HCT116 (cell line): ENCODE results near the gene SMIM14. TPM values are rescaled to one million over a fixed set of nuclear protein-coding genes. Genes with fewer than 3 reads are reported as not detected.

Experiments
- ATAC-seq: fragments of 200-7000 bp; cut with Tn5 transposase; 2 replicates; pipeline ENCODE4 v1.9.1; 2020; ENCODE audit warnings: mild to moderate bottlenecking, moderate library complexity
- BruUV-seq: library from RNA; stranded (reverse); fragments of 400-500 nt; replicated peaks from 2 replicates; lab custom pipeline; 2021; lab: Mats Ljungman, UMichigan
- CTCF ChIA-PET: fragments of 300-600 bp; sonication (Branson Sonifier 250); formaldehyde crosslinking; loops from one replicate; lab custom pipeline; 2021; ENCODE audit warnings: antibody characterized with exemption; lab: Charles Lee
- POLR2A ChIA-PET: fragments of 300-600, 350-600 bp; sonication (Branson Sonifier 250); formaldehyde crosslinking; loops from one replicate; lab custom pipeline; 2021; ENCODE audit warnings: antibody characterized with exemption; lab: Charles Lee
- RAD21 ChIA-PET, 2 experiments: fragments of 300-600 bp; sonication (Branson Sonifier 250); formaldehyde crosslinking; loops; one replicate each; lab custom pipeline; 2023; ENCODE audit warnings: low total read pairs in 2 of 2; ENCODE audit not compliant: uncharacterized antibody in 2 of 2, unreplicated experiment in 2 of 2, low non-redundant PET in 1 of 2; lab: Charles Lee
- DNase-seq: peaks from one replicate; pipeline ENCODE4 v3.0.0-alpha.2; 2010; ENCODE audit warnings: low read depth, low spot score
- H2AFZ ChIP-seq: fragments of 200-600 bp; shearing (Covaris generic), sonication (generic); 2 replicates; pipeline ENCODE4 v1.6.1; 2017; ENCODE audit warnings: low read depth, mixed run types, mixed read lengths, antibody characterized with exemption, low read length; ENCODE audit not compliant: poor library complexity, severe bottlenecking
- H3K27ac ChIP-seq: 2 replicates; pipeline ENCODE4 v1.5.1; 2012; ENCODE audit warnings: low read depth, low read length
- H3K27me3 ChIP-seq: fragments of 200-600 bp; sonication (generic); 2 replicates; pipeline ENCODE4 v1.6.1; 2016; ENCODE audit warnings: mixed run types, low read length, mixed read lengths; ENCODE audit not compliant: insufficient read depth
- H3K36me3 ChIP-seq, 2 experiments: fragments of 200-500 bp in 1 of 2; fragments of 200-600 bp in 1 of 2; sonication (Bioruptor generic) in 1 of 2; sonication (generic) in 1 of 2; 2 replicates each; pipeline versions ENCODE4 v1.5.1 to v1.6.1; 2014 to 2016; ENCODE audit warnings: low read length in 2 of 2, inconsistent platforms in 1 of 2, mixed read lengths in 1 of 2, mixed run types in 1 of 2; ENCODE audit not compliant: insufficient read depth in 2 of 2, control insufficient read depth in 1 of 2
- H3K4me1 ChIP-seq, 2 experiments: fragments of 200-600 bp in 1 of 2; sonication (generic) in 1 of 2; 2 replicates each; pipeline versions ENCODE4 v1.5.1 to v1.6.1; 2012 to 2017; ENCODE audit warnings: low read length in 2 of 2, inconsistent platforms in 1 of 2, mild to moderate bottlenecking in 1 of 2, mixed read lengths in 1 of 2, mixed run types in 1 of 2, moderate library complexity in 1 of 2; ENCODE audit not compliant: insufficient read depth in 2 of 2, control insufficient read depth in 1 of 2
- H3K4me2 ChIP-seq: fragments of 200-600 bp; sonication (generic); 2 replicates; pipeline ENCODE4 v1.6.1; 2017; ENCODE audit warnings: mixed run types, low read length, mixed read lengths
- H3K4me3 ChIP-seq, 2 experiments: fragments of 200-600 bp in 1 of 2; sonication (generic) in 1 of 2; replicated peaks in 1 of 2; 2 replicates each; pipeline ENCODE4 v1.5.1; 2011 to 2016; ENCODE audit warnings: low read length in 2 of 2, control low read depth in 1 of 2, low read depth in 1 of 2, mild to moderate bottlenecking in 1 of 2, mixed read lengths in 1 of 2, mixed run types in 1 of 2
- H3K79me2 ChIP-seq: fragments of 200-600 bp; sonication (generic); 2 replicates; pipeline ENCODE4 v1.6.1; 2017; ENCODE audit warnings: mild to moderate bottlenecking, mixed run types, low read length, moderate library complexity, mixed read lengths; ENCODE audit not compliant: insufficient read depth
- H3K9ac ChIP-seq: fragments of 200-600 bp; sonication (generic); 2 replicates; pipeline ENCODE4 v1.6.1; 2016; ENCODE audit warnings: low read length, mixed read lengths
- H3K9me2 ChIP-seq: fragments of 200-600 bp; sonication (generic), shearing (Covaris generic); 2 replicates; pipeline ENCODE4 v1.6.1; 2017; ENCODE audit warnings: mixed run types, mild to moderate bottlenecking, moderate library complexity; ENCODE audit not compliant: insufficient read depth
- H3K9me3 ChIP-seq, 2 experiments: fragments of 200-500 bp in 1 of 2; fragments of 200-600 bp in 1 of 2; sonication (Bioruptor generic) in 1 of 2; sonication (generic) in 1 of 2; 2 replicates each; pipeline ENCODE4 v1.6.1; 2014 to 2017; ENCODE audit warnings: low read length in 2 of 2, mixed read lengths in 2 of 2, inconsistent platforms in 1 of 2, low read depth in 1 of 2, mild to moderate bottlenecking in 1 of 2, mixed run types in 1 of 2, moderate library complexity in 1 of 2; ENCODE audit not compliant: control insufficient read depth in 1 of 2, insufficient read depth in 1 of 2
- H4K20me1 ChIP-seq: fragments of 200-600 bp; sonication (generic), shearing (Covaris generic); 2 replicates; pipeline ENCODE4 v1.6.1; 2017; ENCODE audit warnings: mixed run types, mild to moderate bottlenecking, moderate library complexity; ENCODE audit not compliant: insufficient read depth
- ATF3 ChIP-seq: IDR thresholded peaks from 2 replicates; pipeline ENCODE4 v1.6.1; 2012
- CBX3 ChIP-seq: IDR thresholded peaks from 2 replicates; pipeline ENCODE4 v1.6.1; 2012; ENCODE audit warnings: low read depth
- EGR1 ChIP-seq: IDR thresholded peaks from 2 replicates; pipeline ENCODE4 v1.6.1; 2012; ENCODE audit warnings: low read depth
- ELF1 ChIP-seq: IDR thresholded peaks from 2 replicates; pipeline ENCODE4 v1.6.1; 2012; ENCODE audit warnings: low read depth, borderline replicate concordance
- EZH2 ChIP-seq: fragments of 200-600 bp; sonication (generic); IDR thresholded peaks from 2 replicates; pipeline ENCODE4 v1.6.1; 2017; ENCODE audit warnings: antibody characterized with exemption, mixed run types
- EZH2phosphoT487 ChIP-seq: fragments of 200-600 bp; IDR thresholded peaks from 2 replicates; pipeline ENCODE4 v1.6.1; 2018; ENCODE audit warnings: antibody characterized with exemption, borderline replicate concordance
- FOSL1 ChIP-seq: IDR thresholded peaks from 2 replicates; pipeline ENCODE4 v1.6.1; 2012; ENCODE audit warnings: low read depth
- JUND ChIP-seq: IDR thresholded peaks from 2 replicates; pipeline ENCODE4 v1.6.1; 2012
- MAX ChIP-seq: IDR thresholded peaks from 2 replicates; pipeline ENCODE4 v1.6.1; 2012
- POLR2AphosphoS5 ChIP-seq: IDR thresholded peaks from 2 replicates; pipeline ENCODE4 v1.6.1; 2011; ENCODE audit warnings: mild to moderate bottlenecking, low read depth, low read length, moderate library complexity
- RAD21 ChIP-seq: IDR thresholded peaks from 2 replicates; pipeline ENCODE4 v1.6.1; 2012; ENCODE audit warnings: low read depth, mild to moderate bottlenecking
- SRF ChIP-seq: IDR thresholded peaks from 2 replicates; pipeline ENCODE4 v1.6.1; 2012; ENCODE audit warnings: low read depth
- TCF7L2 ChIP-seq: IDR thresholded peaks from 2 replicates; pipeline ENCODE4 v1.7.0; 2011; ENCODE audit warnings: borderline replicate concordance, inconsistent platforms; ENCODE audit not compliant: insufficient read depth, insufficient read length; ENCODE audit errors: extremely low read depth
- ZBTB33 ChIP-seq: IDR thresholded peaks from 2 replicates; pipeline ENCODE4 v1.6.1; 2011; ENCODE audit warnings: mild to moderate bottlenecking, low read length, moderate library complexity; ENCODE audit not compliant: insufficient replicate concordance; ENCODE audit errors: extremely low read depth
- ZFX ChIP-seq: fragments of 450-650 bp; IDR thresholded peaks from 2 replicates; pipeline ENCODE4 v1.6.1; 2017
- ZNF274 ChIP-seq: fragments of 200-500 bp; sonication (Bioruptor generic); IDR thresholded peaks from 2 replicates; pipeline ENCODE4 v1.6.1; 2014; ENCODE audit warnings: mild to moderate bottlenecking, low read depth, low read length, inconsistent platforms
- intact Hi-C: fragments of 100-400 bp; cut with micrococcal nuclease; formaldehyde crosslinking; loops from 2 replicates; pipeline ENCODE4 v1.10.0; 2022
- total RNA-seq: library from RNA; stranded (reverse); gene quantifications from one replicate; pipeline ENCODE4 v1.2.1, GENCODE V29; 2021; ENCODE audit not compliant: unreplicated experiment
- TF ChIP-seq, protein P1 (sequence below), 3 experiments: fragments of 200-600 bp in 1 of 3; sonication (generic) in 1 of 3; IDR thresholded peaks in 2 of 3; conservative IDR thresholded peaks in 1 of 3; 2 replicates each; pipeline ENCODE4 v1.5.1; 2012 to 2017; ENCODE audit warnings: low read depth in 2 of 3, low read length in 2 of 3, antibody characterized with exemption in 1 of 3, borderline replicate concordance in 1 of 3, control low read depth in 1 of 3, mild to moderate bottlenecking in 1 of 3, mixed read lengths in 1 of 3, mixed run types in 1 of 3, moderate library complexity in 1 of 3; ENCODE audit not compliant: insufficient read depth in 1 of 3
- TF ChIP-seq, protein P2 (sequence below): IDR thresholded peaks from 2 replicates; pipeline ENCODE4 v1.6.1; 2012; ENCODE audit warnings: low read depth

The SMIM14 gene
- total RNA-seq, 1 experiment from 2014 or later = 21.6 TPM

DNA sequence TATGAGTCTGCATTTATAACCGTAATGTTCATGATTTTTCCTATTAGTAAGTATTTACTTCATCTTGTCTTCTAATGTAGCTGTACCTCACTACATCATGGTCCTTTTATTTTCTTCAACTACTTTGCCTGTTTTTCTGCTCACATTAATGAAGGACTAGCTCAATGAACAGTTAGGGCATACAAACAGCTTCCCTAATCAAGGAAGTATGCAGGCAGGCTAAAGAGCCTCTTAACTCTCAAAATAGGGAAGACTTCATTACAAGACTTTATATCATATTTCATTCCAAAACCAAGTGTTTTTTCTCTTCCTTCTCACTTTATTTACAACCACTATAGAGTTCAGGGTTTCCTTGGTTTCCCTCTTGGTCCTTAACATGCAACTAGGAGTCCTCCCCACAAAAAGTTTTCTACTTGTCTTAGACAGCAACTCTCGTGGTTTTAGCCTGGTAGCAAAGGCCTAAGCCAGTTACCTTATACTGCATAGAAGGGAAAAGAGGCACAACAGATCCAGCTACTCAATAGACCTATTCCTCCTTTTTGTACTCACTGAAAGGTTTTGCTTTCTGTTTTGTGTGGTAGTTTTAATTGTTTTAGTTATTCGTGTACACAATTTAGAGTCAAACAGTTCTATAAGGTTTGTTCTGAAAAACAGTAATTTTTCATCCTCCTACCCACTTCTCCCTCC, 40.8 kb downstream of the SMIM14 start:
- BruUV-seq = no TSS peak
- CTCF ChIA-PET = no interaction called here
- no peak for ATAC-seq
- Histone ChIP-seq H3K27ac (no peak overlapping the region), H3K9me3 (no peaks in the 10 kb centered on the region), H2AFZ (no peak overlapping the region), H4K20me1 (no peaks in the 10 kb centered on the region), H3K79me2 (no peaks in the 10 kb centered on the region), H3K9me2 (no peaks in the 10 kb centered on the region), H3K36me3 (no peaks in the 10 kb centered on the region), H3K9ac (no peak overlapping the region), H3K4me3 (no peak overlapping the region), H3K4me2 (no peak overlapping the region), H3K27me3 (no peaks in the 10 kb centered on the region), H3K4me1 (no peaks in the 10 kb centered on the region)
- no peak for TF ChIP-seq CBX3
- TF ChIP-seq ZBTB33 = no peak
- TF ChIP-seq TCF7L2 = no peak
- TF ChIP-seq EZH2 = no peak
- TF ChIP-seq SRF = no peak
- no peak for TF ChIP-seq JUND
- no peak for TF ChIP-seq ZFX
- TF ChIP-seq, protein P1, sequence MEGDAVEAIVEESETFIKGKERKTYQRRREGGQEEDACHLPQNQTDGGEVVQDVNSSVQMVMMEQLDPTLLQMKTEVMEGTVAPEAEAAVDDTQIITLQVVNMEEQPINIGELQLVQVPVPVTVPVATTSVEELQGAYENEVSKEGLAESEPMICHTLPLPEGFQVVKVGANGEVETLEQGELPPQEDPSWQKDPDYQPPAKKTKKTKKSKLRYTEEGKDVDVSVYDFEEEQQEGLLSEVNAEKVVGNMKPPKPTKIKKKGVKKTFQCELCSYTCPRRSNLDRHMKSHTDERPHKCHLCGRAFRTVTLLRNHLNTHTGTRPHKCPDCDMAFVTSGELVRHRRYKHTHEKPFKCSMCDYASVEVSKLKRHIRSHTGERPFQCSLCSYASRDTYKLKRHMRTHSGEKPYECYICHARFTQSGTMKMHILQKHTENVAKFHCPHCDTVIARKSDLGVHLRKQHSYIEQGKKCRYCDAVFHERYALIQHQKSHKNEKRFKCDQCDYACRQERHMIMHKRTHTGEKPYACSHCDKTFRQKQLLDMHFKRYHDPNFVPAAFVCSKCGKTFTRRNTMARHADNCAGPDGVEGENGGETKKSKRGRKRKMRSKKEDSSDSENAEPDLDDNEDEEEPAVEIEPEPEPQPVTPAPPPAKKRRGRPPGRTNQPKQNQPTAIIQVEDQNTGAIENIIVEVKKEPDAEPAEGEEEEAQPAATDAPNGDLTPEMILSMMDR (IDR thresholded peaks at IDR 0.05 in 2 of 3, conservative IDR thresholded peaks at IDR 0.05 in 1 of 3; ENCODE audit: borderline replicate concordance in 1 of 3, insufficient read depth in 1 of 3, low read depth in 2 of 3, low read length in 2 of 3) = no peak
- TF ChIP-seq, protein P2, sequence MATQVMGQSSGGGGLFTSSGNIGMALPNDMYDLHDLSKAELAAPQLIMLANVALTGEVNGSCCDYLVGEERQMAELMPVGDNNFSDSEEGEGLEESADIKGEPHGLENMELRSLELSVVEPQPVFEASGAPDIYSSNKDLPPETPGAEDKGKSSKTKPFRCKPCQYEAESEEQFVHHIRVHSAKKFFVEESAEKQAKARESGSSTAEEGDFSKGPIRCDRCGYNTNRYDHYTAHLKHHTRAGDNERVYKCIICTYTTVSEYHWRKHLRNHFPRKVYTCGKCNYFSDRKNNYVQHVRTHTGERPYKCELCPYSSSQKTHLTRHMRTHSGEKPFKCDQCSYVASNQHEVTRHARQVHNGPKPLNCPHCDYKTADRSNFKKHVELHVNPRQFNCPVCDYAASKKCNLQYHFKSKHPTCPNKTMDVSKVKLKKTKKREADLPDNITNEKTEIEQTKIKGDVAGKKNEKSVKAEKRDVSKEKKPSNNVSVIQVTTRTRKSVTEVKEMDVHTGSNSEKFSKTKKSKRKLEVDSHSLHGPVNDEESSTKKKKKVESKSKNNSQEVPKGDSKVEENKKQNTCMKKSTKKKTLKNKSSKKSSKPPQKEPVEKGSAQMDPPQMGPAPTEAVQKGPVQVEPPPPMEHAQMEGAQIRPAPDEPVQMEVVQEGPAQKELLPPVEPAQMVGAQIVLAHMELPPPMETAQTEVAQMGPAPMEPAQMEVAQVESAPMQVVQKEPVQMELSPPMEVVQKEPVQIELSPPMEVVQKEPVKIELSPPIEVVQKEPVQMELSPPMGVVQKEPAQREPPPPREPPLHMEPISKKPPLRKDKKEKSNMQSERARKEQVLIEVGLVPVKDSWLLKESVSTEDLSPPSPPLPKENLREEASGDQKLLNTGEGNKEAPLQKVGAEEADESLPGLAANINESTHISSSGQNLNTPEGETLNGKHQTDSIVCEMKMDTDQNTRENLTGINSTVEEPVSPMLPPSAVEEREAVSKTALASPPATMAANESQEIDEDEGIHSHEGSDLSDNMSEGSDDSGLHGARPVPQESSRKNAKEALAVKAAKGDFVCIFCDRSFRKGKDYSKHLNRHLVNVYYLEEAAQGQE = no peak
- TF ChIP-seq RAD21 = no peak
- no peak for TF ChIP-seq MAX
- TF ChIP-seq FOSL1 = no peak
- TF ChIP-seq POLR2AphosphoS5 = no peak
- TF ChIP-seq EZH2phosphoT487 = no peak
- TF ChIP-seq ATF3 = no peak
- no peak for TF ChIP-seq EGR1
- no peak for TF ChIP-seq ELF1
- no peak for TF ChIP-seq ZNF274
- intact Hi-C loops = no loop called here
- RAD21 ChIA-PET = no interaction called here
- DNase-seq = no peak
- POLR2A ChIA-PET = no interaction called here
